ENCODE results near the gene SEMA3G. TPM values are rescaled to one million over a fixed set of nuclear protein-coding genes. Genes with fewer than 3 reads are reported as not detected.

The SEMA3G gene
- total RNA-seq, 1 experiment from 2014 or later, result not detected

DNA sequence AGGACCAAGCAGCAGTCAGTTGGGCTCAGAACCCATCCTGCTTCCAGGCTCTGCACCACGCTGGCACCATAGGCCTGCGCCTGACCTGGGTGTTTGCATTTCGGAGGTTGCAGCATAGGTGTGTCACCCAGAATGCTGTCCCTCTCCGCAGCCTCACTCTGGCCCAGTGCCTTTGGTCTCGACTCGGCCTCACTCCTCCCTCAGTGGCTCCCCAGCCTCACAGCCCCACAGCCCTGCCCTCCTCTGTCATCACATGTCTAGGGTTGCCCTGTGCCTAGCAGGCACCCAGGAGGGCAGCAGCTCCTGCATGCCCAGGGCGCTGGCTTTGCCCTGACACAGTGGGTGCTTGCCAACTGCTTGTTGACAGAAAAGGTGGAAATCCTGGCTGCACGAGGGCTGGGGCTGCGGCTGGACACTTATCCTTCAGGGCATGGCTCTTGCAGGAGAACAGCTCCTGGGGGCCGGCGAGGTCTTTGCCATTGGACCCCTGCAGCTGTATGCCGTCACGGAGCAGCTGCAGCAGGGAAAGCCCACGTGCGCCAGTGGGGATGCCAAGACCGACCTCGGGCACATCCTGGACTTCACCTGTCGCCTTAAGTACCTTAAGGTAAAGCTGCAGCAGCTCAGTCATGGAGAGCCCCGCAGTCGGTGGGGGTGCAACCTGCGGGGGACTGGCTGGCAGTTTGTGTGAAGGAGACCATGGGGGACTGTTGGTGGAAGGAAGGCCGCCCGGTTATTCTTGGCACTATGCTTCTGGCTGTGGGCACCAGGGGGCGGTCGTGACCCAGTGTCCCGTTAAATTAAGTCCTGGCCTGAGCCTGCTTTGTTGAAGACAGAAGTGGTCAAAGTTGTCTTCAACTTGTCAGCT lies 26.7 kb upstream of the SEMA3G start:
- no peak for DNase-seq (ENCODE audit: low spot score)
- Histone ChIP-seq H3K27me3 (replicated peaks; ENCODE audit: insufficient read depth, low read depth, low read length, poor library complexity) (no peaks in the 10 kb centered on the region), H3K4me1 (ENCODE audit: insufficient read depth, low read length, poor library complexity, severe bottlenecking) (no peaks in the 10 kb centered on the region), H3K4me3 (ENCODE audit: low read depth, low read length, poor library complexity, severe bottlenecking) (no peak overlapping the region), H3K9me3 (ENCODE audit: low read depth, low read length, poor library complexity, severe bottlenecking) (no peaks in the 10 kb centered on the region), H3K27ac (ENCODE audit: low read depth, low read length, poor library complexity, severe bottlenecking) (no peak overlapping the region), H3K36me3 (ENCODE audit: insufficient read depth, low read length, poor library complexity, severe bottlenecking) (peaks cover 5% of the 10 kb centered on the region)
- no TSS peak for BruUV-seq (replicated peaks)
- intact Hi-C loops (cut with micrococcal nuclease; ENCODE audit: unreplicated experiment), result no loop called here
- ChIA-PET POLR2A (ENCODE audit: low non-redundant PET) (no interaction called here), CTCF (no interaction called here)
- TF ChIP-seq, protein P1, sequence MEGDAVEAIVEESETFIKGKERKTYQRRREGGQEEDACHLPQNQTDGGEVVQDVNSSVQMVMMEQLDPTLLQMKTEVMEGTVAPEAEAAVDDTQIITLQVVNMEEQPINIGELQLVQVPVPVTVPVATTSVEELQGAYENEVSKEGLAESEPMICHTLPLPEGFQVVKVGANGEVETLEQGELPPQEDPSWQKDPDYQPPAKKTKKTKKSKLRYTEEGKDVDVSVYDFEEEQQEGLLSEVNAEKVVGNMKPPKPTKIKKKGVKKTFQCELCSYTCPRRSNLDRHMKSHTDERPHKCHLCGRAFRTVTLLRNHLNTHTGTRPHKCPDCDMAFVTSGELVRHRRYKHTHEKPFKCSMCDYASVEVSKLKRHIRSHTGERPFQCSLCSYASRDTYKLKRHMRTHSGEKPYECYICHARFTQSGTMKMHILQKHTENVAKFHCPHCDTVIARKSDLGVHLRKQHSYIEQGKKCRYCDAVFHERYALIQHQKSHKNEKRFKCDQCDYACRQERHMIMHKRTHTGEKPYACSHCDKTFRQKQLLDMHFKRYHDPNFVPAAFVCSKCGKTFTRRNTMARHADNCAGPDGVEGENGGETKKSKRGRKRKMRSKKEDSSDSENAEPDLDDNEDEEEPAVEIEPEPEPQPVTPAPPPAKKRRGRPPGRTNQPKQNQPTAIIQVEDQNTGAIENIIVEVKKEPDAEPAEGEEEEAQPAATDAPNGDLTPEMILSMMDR (conservative IDR thresholded peaks at IDR 0.05; ENCODE audit: low read depth, low read length), result no peak
- TF ChIP-seq EZH2 (IDR thresholded peaks at IDR 0.05; ENCODE audit: borderline replicate concordance, low read depth, low read length, poor library complexity, severe bottlenecking), result no peak

DNA sequence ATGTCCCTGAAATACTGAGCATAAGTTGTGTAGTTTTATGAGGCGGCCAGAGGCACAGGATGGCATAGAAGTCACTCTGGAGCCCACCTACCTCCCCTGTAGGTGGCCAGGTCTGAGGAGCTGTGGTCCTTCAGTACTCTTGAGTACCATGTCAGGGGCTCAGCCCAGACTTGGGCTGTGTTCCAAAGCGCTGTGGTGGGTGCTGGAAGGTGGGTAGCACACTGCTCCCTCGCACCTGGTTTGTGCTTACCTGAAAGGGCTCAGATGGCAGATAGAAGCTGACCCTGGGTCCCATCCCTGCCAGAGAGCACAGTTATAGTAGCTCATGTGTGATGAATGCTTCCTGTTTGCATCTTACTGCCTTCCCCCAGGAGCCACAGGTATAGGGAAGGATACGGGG lies 26.0 kb upstream of the SEMA3G start:
- BruUV-seq (replicated peaks), result no TSS peak
- ChIA-PET CTCF (no interaction called here), POLR2A (ENCODE audit: low non-redundant PET) (no interaction called here)
- Histone ChIP-seq H3K4me1 (ENCODE audit: insufficient read depth, low read length, poor library complexity, severe bottlenecking) (no peaks in the 10 kb centered on the region), H3K27ac (ENCODE audit: low read depth, low read length, poor library complexity, severe bottlenecking) (no peak overlapping the region), H3K9me3 (ENCODE audit: low read depth, low read length, poor library complexity, severe bottlenecking) (no peaks in the 10 kb centered on the region), H3K36me3 (ENCODE audit: insufficient read depth, low read length, poor library complexity, severe bottlenecking) (peaks cover 5% of the 10 kb centered on the region), H3K4me3 (ENCODE audit: low read depth, low read length, poor library complexity, severe bottlenecking) (no peak overlapping the region), H3K27me3 (replicated peaks; ENCODE audit: insufficient read depth, low read depth, low read length, poor library complexity) (no peaks in the 10 kb centered on the region)
- TF ChIP-seq, protein P1 (conservative IDR thresholded peaks at IDR 0.05; ENCODE audit: low read depth, low read length), result no peak
- no peak for TF ChIP-seq EZH2 (IDR thresholded peaks at IDR 0.05; ENCODE audit: borderline replicate concordance, low read depth, low read length, poor library complexity, severe bottlenecking)
- DNase-seq (ENCODE audit: low spot score), result no peak
- intact Hi-C loops (cut with micrococcal nuclease; ENCODE audit: unreplicated experiment), result no loop called here

DNA sequence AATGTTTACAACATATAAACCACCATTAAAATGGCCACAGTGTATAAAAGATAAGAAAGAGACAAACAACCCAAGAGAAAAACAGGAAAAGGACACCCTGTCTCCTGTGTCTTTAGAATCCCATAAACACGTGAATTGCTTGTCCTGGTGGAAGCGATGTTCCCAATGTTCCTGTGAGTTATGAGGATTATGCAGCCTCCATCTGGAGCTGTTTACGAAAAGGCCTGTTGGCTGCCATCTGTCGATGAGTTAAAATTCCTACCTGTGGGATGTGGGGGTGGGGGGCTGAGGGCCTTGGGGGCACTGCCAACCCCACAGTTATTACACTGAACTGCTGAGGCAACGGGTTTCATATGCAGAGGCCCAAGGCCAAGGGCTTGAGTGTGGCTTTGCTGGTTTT lies 24.1 kb upstream of the SEMA3G start:
- no peaks in the 10 kb centered on the region for H3K9me3 ChIP-seq (ENCODE audit: low read depth, low read length, poor library complexity, severe bottlenecking)
- no peaks in the 10 kb centered on the region for H3K4me1 ChIP-seq (ENCODE audit: insufficient read depth, low read length, poor library complexity, severe bottlenecking)
- peaks cover 3% of the 10 kb centered on the region for H3K36me3 ChIP-seq (ENCODE audit: insufficient read depth, low read length, poor library complexity, severe bottlenecking)
- DNase-seq (ENCODE audit: low spot score), result no peak
- H3K27ac ChIP-seq (ENCODE audit: low read depth, low read length, poor library complexity, severe bottlenecking), result no peak overlapping the region
- BruUV-seq (replicated peaks), result no TSS peak
- CTCF ChIA-PET, result no interaction called here
- H3K27me3 ChIP-seq (replicated peaks; ENCODE audit: insufficient read depth, low read depth, low read length, poor library complexity), result no peaks in the 10 kb centered on the region
- intact Hi-C loops (cut with micrococcal nuclease; ENCODE audit: unreplicated experiment), result no loop called here
- H3K4me3 ChIP-seq (ENCODE audit: low read depth, low read length, poor library complexity, severe bottlenecking), result no peak overlapping the region
- POLR2A ChIA-PET (ENCODE audit: low non-redundant PET), result no interaction called here
- TF ChIP-seq EZH2 (IDR thresholded peaks at IDR 0.05; ENCODE audit: borderline replicate concordance, low read depth, low read length, poor library complexity, severe bottlenecking), result no peak
- TF ChIP-seq, protein P1 (conservative IDR thresholded peaks at IDR 0.05; ENCODE audit: low read depth, low read length), result no peak
